Stomach (tissue), 9 donors: ENCODE measurements around the gene FANCC. TPM values are rescaled to one million over a fixed set of nuclear protein-coding genes. Genes with fewer than 3 reads are reported as not detected.

Experiments
- DNase-seq, 2 donors: peaks; one replicate each; pipeline versions ENCODE4 v3.0.0 to v3.0.0-alpha.2; 2013 to 2019
- H3K27ac ChIP-seq, 5 donors: fragments of 200-600 bp in 4 of 5; sonication (generic) in 4 of 5; one replicate each; pipeline ENCODE4 v1.5.1; 2013 to 2019; ENCODE audit warnings: mild to moderate bottlenecking in 1 of 5, moderate library complexity in 1 of 5
- H3K27me3 ChIP-seq, 3 donors: fragments of 200-600 bp; sonication (generic); one replicate each; pipeline ENCODE4 v1.5.1; 2017 to 2019; ENCODE audit warnings: mixed run types in 1 of 3
- H3K36me3 ChIP-seq, 4 donors: fragments of 200-600 bp; sonication (generic); 1 replicate in 3 of 4; 2 replicates in 1 of 4; pipeline ENCODE4 v1.5.1; 2016 to 2019
- H3K4me1 ChIP-seq, 4 donors: fragments of 200-600 bp; sonication (generic); one replicate each; pipeline ENCODE4 v1.5.1; 2016 to 2019
- H3K4me3 ChIP-seq, 4 donors: fragments of 200-600 bp; sonication (generic) in 3 of 4; one replicate each; pipeline ENCODE4 v1.5.1; 2016 to 2019; ENCODE audit warnings: mild to moderate bottlenecking in 1 of 4
- H3K9me3 ChIP-seq, 4 donors: fragments of 200-600 bp; sonication (generic); one replicate each; pipeline ENCODE4 v1.5.1; 2016 to 2019
- EP300 ChIP-seq: sonication (generic); formaldehyde crosslinking; IDR thresholded peaks from one replicate; pipeline ENCODE4 v1.6.1; 2017; ENCODE audit warnings: antibody characterized with exemption
- POLR2A ChIP-seq, 4 donors: fragments of 450-650 bp; IDR thresholded peaks; one replicate each; pipeline ENCODE4 v1.6.1; 2016; ENCODE audit warnings: antibody characterized with exemption in 4 of 4, control low read depth in 2 of 4, mild to moderate bottlenecking in 1 of 4, moderate library complexity in 1 of 4
- POLR2AphosphoS5 ChIP-seq, 3 donors: sonication (generic); formaldehyde crosslinking; IDR thresholded peaks; one replicate each; pipeline ENCODE4 v1.6.1; 2016; ENCODE audit warnings: antibody characterized with exemption in 3 of 3
- WGBS, 5 donors: extraction: QIAGEN DNeasy Blood & Tissue Kit in 3 of 5; methylation state at CpG; one replicate each; pipeline versions ENCODE4 v1.1.5 to v1.1.7; 2013 to 2018; 5-methylcytosine and 5-hydroxymethylcytosine counted together
- intact Hi-C: fragments of 100-400 bp; cut with DNase I; formaldehyde crosslinking; loops from one replicate; pipeline ENCODE4 v1.15.1; 2023; ENCODE audit warnings: low total_unique reads
- polyA plus RNA-seq, 3 donors: library from polyadenylated mRNA; stranded (reverse); fragments of 200-250 nt; gene quantifications; one replicate each; pipeline ENCODE4 v1.2.3, GENCODE V29; 2013
- total RNA-seq, 5 donors: library from RNA; depleted of rRNA; stranded (reverse); fragments of >200 nt; gene quantifications; one replicate each; pipeline versions ENCODE4 v1.1.0 to v1.2.3, GENCODE V29; 2014 to 2016
- TF ChIP-seq, protein P1 (sequence below), 7 experiments: fragments of 450-650 bp in 4 of 7; fragments of 200-600 bp in 3 of 7; sonication (generic) in 3 of 7; IDR thresholded peaks; one replicate each; pipeline ENCODE4 v1.5.1; 2016 to 2019; ENCODE audit warnings: antibody characterized with exemption in 7 of 7, control low read depth in 2 of 7, mild to moderate bottlenecking in 1 of 7
- donor health status: healthy with polysubstance abuse.
- donor health status: Bipolar disorder and iron deficiency.
- donor health status: healthy.

The FANCC gene
- total and polyA plus RNA-seq, 8 donors, result 3.1 to 24.5 (median 7.1) TPM

DNA sequence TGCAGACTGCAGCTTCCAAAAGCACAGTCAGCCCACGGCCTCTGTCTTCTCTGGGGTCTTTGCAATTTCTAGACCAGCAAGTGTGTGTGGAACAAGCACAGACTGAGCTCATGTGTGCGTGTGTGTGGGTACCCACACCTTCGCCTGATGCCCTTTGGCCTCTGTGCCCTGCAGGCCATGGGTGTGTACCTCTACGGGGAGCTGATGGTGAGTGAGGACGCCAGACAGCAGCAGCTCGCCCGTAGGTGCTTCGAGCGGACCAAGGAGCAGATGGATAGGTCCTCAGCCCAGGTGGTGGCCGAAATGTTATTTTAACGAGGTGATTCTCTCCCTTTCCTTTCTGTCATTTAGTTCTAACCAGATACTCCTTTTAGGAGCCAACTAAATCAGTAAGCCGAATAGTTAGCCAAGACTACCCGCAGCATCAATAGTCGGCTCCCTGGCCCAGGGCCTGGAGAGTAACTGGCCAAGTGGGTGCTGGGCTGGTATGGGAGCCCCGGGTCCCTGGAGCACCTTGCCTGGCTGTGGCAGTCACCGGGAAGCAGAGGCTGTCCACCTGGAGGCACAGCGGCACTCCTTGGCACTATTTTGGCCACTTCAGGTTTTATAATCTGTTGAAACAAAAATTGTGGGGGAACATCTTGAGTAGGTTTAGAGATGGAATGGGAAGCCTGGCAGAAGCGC lies 235.0 kb downstream of the FANCC start:
- WGBS, 5 donors, result 54 to 69% (median 59%) methylated on average over 18 of the region's 18 CpGs
- H3K27me3 ChIP-seq, result no peaks in the 10 kb centered on the region
- H3K9me3 ChIP-seq, result no peaks in the 10 kb centered on the region
- H3K4me3 ChIP-seq, result no peak overlapping the region
- TF ChIP-seq POLR2A (IDR thresholded peaks at IDR 0.05) (no peak), POLR2AphosphoS5 (IDR thresholded peaks at IDR 0.05) (no peak), EP300 (no peak)
- TF ChIP-seq, protein P1, sequence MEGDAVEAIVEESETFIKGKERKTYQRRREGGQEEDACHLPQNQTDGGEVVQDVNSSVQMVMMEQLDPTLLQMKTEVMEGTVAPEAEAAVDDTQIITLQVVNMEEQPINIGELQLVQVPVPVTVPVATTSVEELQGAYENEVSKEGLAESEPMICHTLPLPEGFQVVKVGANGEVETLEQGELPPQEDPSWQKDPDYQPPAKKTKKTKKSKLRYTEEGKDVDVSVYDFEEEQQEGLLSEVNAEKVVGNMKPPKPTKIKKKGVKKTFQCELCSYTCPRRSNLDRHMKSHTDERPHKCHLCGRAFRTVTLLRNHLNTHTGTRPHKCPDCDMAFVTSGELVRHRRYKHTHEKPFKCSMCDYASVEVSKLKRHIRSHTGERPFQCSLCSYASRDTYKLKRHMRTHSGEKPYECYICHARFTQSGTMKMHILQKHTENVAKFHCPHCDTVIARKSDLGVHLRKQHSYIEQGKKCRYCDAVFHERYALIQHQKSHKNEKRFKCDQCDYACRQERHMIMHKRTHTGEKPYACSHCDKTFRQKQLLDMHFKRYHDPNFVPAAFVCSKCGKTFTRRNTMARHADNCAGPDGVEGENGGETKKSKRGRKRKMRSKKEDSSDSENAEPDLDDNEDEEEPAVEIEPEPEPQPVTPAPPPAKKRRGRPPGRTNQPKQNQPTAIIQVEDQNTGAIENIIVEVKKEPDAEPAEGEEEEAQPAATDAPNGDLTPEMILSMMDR (IDR thresholded peaks at IDR 0.05), result no peak
- H3K27ac ChIP-seq, result peak overlapping the region; percentile 3 to 91 (median 79)
- peak in 1 of 2 donors; percentile 25 for DNase-seq
- H3K36me3 ChIP-seq, result peaks cover 45 to 71% (median 62%) of the 10 kb centered on the region in 4 donors
- peaks cover 51 to 99% (median 74%) of the 10 kb centered on the region in 4 donors for H3K4me1 ChIP-seq
- intact Hi-C loops, result no loop called here

- H3K4me3 ChIP-seq, result no peak overlapping the region
- H3K9me3 ChIP-seq, result no peaks in the 10 kb centered on the region
- peaks cover 45 to 69% (median 62%) of the 10 kb centered on the region in 4 donors for H3K36me3 ChIP-seq
- no peaks in the 10 kb centered on the region for H3K27me3 ChIP-seq
- peak in 1 of 2 donors; percentile 11 for DNase-seq
- 76 to 91% (median 83%) methylated on average over 17 to 19 of the region's 19 CpGs for WGBS, 5 donors
- H3K4me1 ChIP-seq, result peaks cover 57 to 100% (median 76%) of the 10 kb centered on the region in 4 donors
- H3K27ac ChIP-seq, result peak overlapping the region; percentile 5 to 91 (median 79)
- intact Hi-C loops, result no loop called here
- TF ChIP-seq POLR2A (IDR thresholded peaks at IDR 0.05), result no peak
- no peak for TF ChIP-seq POLR2AphosphoS5 (IDR thresholded peaks at IDR 0.05)
- no peak for TF ChIP-seq EP300
- TF ChIP-seq, protein P1 (IDR thresholded peaks at IDR 0.05), result no peak
Observed at GRCh38 chr9:95081998-95082397, 235.5 kb downstream of the FANCC start.

- intact Hi-C loops, result no loop called here
- H3K27ac ChIP-seq, result peak overlapping the region; percentile 22 to 91 (median 79)
- 76 to 89% (median 86%) methylated on average over 19 to 20 of the region's 20 CpGs for WGBS, 5 donors
Observed at GRCh38 chr9:95080961-95081647, 236.4 kb downstream of the FANCC start.

GRCh38 chr9:95079461-95079860 lies 238.0 kb downstream of the FANCC start:
- H3K9me3 ChIP-seq, result no peaks in the 10 kb centered on the region
- peak overlapping the region; percentile 37 to 91 (median 81) for H3K27ac ChIP-seq
- no peaks in the 10 kb centered on the region for H3K27me3 ChIP-seq
- intact Hi-C loops, result no loop called here
- peaks cover 58 to 100% (median 80%) of the 10 kb centered on the region in 4 donors for H3K4me1 ChIP-seq
- WGBS, 5 donors, result 52 to 74% (median 61%) methylated on average over 10 of the region's 10 CpGs
- peaks cover 35 to 48% (median 40%) of the 10 kb centered on the region in 4 donors for H3K36me3 ChIP-seq
- TF ChIP-seq POLR2A (IDR thresholded peaks at IDR 0.05) (no peak), POLR2AphosphoS5 (IDR thresholded peaks at IDR 0.05) (no peak), EP300 (no peak)
- TF ChIP-seq, protein P1 (IDR thresholded peaks at IDR 0.05), result no peak
- H3K4me3 ChIP-seq, result no peak overlapping the region
- peak in 1 of 2 donors; percentile 25 for DNase-seq

More at GRCh38 chr9:95080961-95081647, 236.4 kb downstream of the FANCC start:
- DNase-seq, result peak in 1 of 2 donors; percentile 20
- TF ChIP-seq POLR2AphosphoS5 (IDR thresholded peaks at IDR 0.05) (no peak), POLR2A (IDR thresholded peaks at IDR 0.05) (no peak), EP300 (no peak)
- TF ChIP-seq, protein P1 (IDR thresholded peaks at IDR 0.05), result no peak
- Histone ChIP-seq H3K27me3 (no peaks in the 10 kb centered on the region), H3K4me1 (peaks cover 62 to 100% (median 80%) of the 10 kb centered on the region in 4 donors), H3K9me3 (no peaks in the 10 kb centered on the region), H3K4me3 (no peak overlapping the region), H3K36me3 (peaks cover 37 to 60% (median 53%) of the 10 kb centered on the region in 4 donors)
